ENCODE results near the gene PGM2L1. TPM values are rescaled to one million over a fixed set of nuclear protein-coding genes. Genes with fewer than 3 reads are reported as not detected.

PGM2L1 gene
- total and polyA plus RNA-seq, 2 of the 13 experiments (the other 11 are each of a cell fraction or from before 2014, with no cell fraction given), result 0.57 to 1.2 TPM

DNA sequence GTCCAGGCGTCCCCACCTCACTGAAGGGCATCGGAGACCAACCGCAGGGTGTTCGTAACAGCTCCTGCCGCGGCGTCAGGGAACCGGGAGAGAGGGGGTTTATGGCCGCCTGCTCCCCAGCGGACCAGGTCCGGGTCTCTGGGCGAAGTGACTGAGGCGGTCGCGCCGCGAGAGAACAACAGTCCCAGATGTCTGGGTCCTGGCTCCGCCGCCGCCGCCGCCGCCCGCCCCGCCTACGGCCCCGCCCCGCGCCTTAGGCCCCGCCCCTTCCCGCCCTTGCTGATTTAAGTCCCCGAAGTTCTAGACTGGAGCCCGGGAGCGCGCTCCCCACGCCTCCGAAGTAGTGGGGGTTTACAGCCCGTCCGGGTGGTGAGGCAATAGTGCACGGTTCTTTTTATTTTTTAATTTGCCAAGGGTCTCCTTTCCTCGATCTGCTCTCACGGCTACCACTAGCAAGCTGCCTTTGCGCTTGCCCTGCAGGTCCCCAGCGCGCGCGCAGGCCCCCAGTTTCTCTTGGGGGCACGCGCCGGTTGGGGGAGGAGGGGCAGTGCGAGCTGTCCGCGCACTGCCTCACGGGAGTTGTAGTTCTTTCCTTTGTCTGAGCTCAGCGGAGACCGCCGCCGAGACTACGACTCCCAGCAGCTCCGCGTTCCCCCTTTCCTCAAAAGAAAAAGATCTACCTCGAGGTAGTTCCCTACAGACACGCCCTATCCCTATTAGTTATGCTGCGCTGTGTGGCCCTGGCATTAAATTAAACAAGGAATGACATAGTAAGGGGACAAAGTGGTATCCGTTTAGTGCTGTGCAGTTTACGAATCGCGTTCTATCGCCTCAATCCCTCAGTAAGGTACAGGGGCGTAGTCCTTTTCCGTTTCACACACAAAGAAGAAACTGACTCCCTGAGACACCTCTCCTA is at the start of gene PGM2L1 (continued):
- peak; percentile 48 for TF ChIP-seq SPEN (CRISPR knock-in tag; IDR thresholded peaks at IDR 0.05; ENCODE audit: low read depth)
- peak; percentile 6 to 49; a peak in 3 of 4 replicates for TF ChIP-seq HMGXB4 (CRISPR knock-in tag; IDR thresholded peaks at IDR 0.05; ENCODE audit: borderline replicate concordance in 1 of 2, low read depth in 1 of 2)
- TF ChIP-seq PHF21A (CRISPR knock-in tag; IDR thresholded peaks at IDR 0.05), result peak; percentile 43; the same call in 1 of the 2 replicates
- TF ChIP-seq KLF11 (CRISPR knock-in tag; IDR thresholded peaks at IDR 0.05), result 0 out of 2 replicates have a peak, but pooled peaks have one; percentile 46
- 0 out of 2 replicates have a peak, but pooled peaks have one; percentile 17 for TF ChIP-seq ZNF232 (CRISPR knock-in tag; IDR thresholded peaks at IDR 0.05; ENCODE audit: borderline replicate concordance)
- TF ChIP-seq, protein P1, sequence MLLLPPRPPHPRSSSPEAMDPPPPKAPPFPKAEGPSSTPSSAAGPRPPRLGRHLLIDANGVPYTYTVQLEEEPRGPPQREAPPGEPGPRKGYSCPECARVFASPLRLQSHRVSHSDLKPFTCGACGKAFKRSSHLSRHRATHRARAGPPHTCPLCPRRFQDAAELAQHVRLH (CRISPR knock-in tag; IDR thresholded peaks at IDR 0.05; ENCODE audit: borderline replicate concordance, low read depth), result peak; percentile 41; the same call in 1 of the 2 replicates
- 0 out of 2 replicates have a peak, but pooled peaks have one; percentile 58 for TF ChIP-seq NR0B2 (CRISPR knock-in tag; IDR thresholded peaks at IDR 0.05)
- TF ChIP-seq ZNF335 (CRISPR knock-in tag; IDR thresholded peaks at IDR 0.05), result peak; percentile 75; the same call in 1 of the 2 replicates
- TF ChIP-seq RXRB (CRISPR knock-in tag; IDR thresholded peaks at IDR 0.05; ENCODE audit: borderline replicate concordance), result peak; percentile 22; the same call in 1 of the 2 replicates
- no peak for TF ChIP-seq ZFYVE20 (CRISPR knock-in tag; IDR thresholded peaks at IDR 0.05; ENCODE audit: borderline replicate concordance, low read depth)
- TF ChIP-seq ERF (CRISPR knock-in tag; IDR thresholded peaks at IDR 0.05), result 0 out of 2 replicates have a peak, but pooled peaks have one; percentile 36
- TF ChIP-seq CREM (IDR thresholded peaks at IDR 0.05), result peak; percentile 83
- no peak for TF ChIP-seq CREM (CRISPR knock-in tag; IDR thresholded peaks at IDR 0.05)
- peak; percentile 51; the same call in 1 of the 2 replicates for TF ChIP-seq ZNF782 (CRISPR knock-in tag; IDR thresholded peaks at IDR 0.05; ENCODE audit: borderline replicate concordance)
- TF ChIP-seq MXD3 (CRISPR knock-in tag; IDR thresholded peaks at IDR 0.05), result no peak
- 0 out of 2 replicates have a peak, but pooled peaks have one; percentile 10 for TF ChIP-seq ZNF766 (CRISPR knock-in tag; IDR thresholded peaks at IDR 0.05; ENCODE audit: borderline replicate concordance)
- no peak for TF ChIP-seq REXO4 (CRISPR knock-in tag; IDR thresholded peaks at IDR 0.05; ENCODE audit: borderline replicate concordance)
- 0 out of 2 replicates have a peak, but pooled peaks have one; percentile 14 for TF ChIP-seq ZNF746 (CRISPR knock-in tag; IDR thresholded peaks at IDR 0.05)
- peak; percentile 16 for TF ChIP-seq YY1 (IDR thresholded peaks at IDR 0.05; ENCODE audit: insufficient read depth, insufficient replicate concordance, low read depth, low read length)
- TF ChIP-seq SMAD3 (CRISPR knock-in tag; IDR thresholded peaks at IDR 0.05), result no peak; the same call in 1 of the 2 replicates
- TF ChIP-seq ZFY (CRISPR knock-in tag; IDR thresholded peaks at IDR 0.05), result peak; percentile 59
- TF ChIP-seq MYC (CRISPR knock-in tag; IDR thresholded peaks at IDR 0.05; ENCODE audit: borderline replicate concordance), result peak; percentile 86; the same call in 1 of the 2 replicates
